Stimulated activated CD8-positive, alpha-beta memory T cell treated with anti-CD3 and anti-CD28 coated beads, Interleukin-4, amount 100 ng/mL, for 4 hours (primary cell): ENCODE measurements around the gene OR11H6.
"Not testable (repeated sequence)": the region's sequence is repeated elsewhere in the genome, so short reads cannot be mapped to it uniquely, and the experiment has no call there.

ENCODE experiments used
- DNase-seq, 2 donors: peaks; one replicate each; pipeline ENCODE4 v3.0.0-alpha.2; 2020; ENCODE audit warnings: low read depth in 2 of 2, low spot score in 1 of 2

OR11H6 gene

GRCh38 chr14:20262642-20263128 is 39.2 kb downstream of the OR11H6 start:
- no peak for DNase-seq

- not testable (repeated sequence) for DNase-seq
Measured at GRCh38 chr14:20264361-20264760, 40.9 kb downstream of the OR11H6 start.

- no peak for DNase-seq
Measured at GRCh38 chr14:20274062-20274461, 50.6 kb downstream of the OR11H6 start.
